Keratinocyte (primary cell): ENCODE measurements around the gene METAP1D. TPM values are rescaled to one million over a fixed set of nuclear protein-coding genes. Genes with fewer than 3 reads are reported as not detected.

Experiments
- DNase-seq: peaks from one replicate; pipeline ENCODE4 v3.0.0-alpha.2; 2011; ENCODE audit warnings: low read depth, missing footprints, low spot score
- FAIRE-seq: peaks from 2 replicates; lab custom pipeline; 2011; peaks lifted over from hg19 to GRCh38; lab: Jason Lieb, UNC
- H2AFZ ChIP-seq: 2 replicates; pipeline ENCODE4 v1.6.0; 2012; ENCODE audit warnings: low read length, control low read depth, inconsistent platforms; ENCODE audit not compliant: control insufficient read depth
- H3K27ac ChIP-seq: 2 replicates; pipeline ENCODE4 v1.5.1; 2011; ENCODE audit warnings: low read length; ENCODE audit not compliant: control insufficient read depth, insufficient read depth
- H3K27me3 ChIP-seq: 3 replicates; pipeline ENCODE4 v1.6.0; 2011; ENCODE audit warnings: low read length; ENCODE audit not compliant: control insufficient read depth, insufficient read depth; ENCODE audit errors: extremely low read depth
- H3K36me3 ChIP-seq, 2 experiments: 2 replicates in 1 of 2; 3 replicates in 1 of 2; pipeline ENCODE4 v1.5.1; 2011; ENCODE audit warnings: low read length in 2 of 2, mild to moderate bottlenecking in 1 of 2; ENCODE audit not compliant: control insufficient read depth in 2 of 2, insufficient read depth in 2 of 2; ENCODE audit errors: extremely low read depth in 1 of 2
- H3K4me1 ChIP-seq: 3 replicates; pipeline ENCODE4 v1.5.1; 2011; ENCODE audit warnings: low read length; ENCODE audit not compliant: control insufficient read depth, insufficient read depth; ENCODE audit errors: extremely low read depth
- H3K4me2 ChIP-seq: 3 replicates; pipeline ENCODE4 v1.6.0; 2011; ENCODE audit warnings: low read depth, low read length; ENCODE audit not compliant: control insufficient read depth, insufficient read depth; ENCODE audit errors: extremely low read depth
- H3K4me3 ChIP-seq, 3 experiments: fragments of 200-600 bp in 1 of 3; sonication (generic) in 1 of 3; 2 replicates in 2 of 3; 3 replicates in 1 of 3; pipeline ENCODE4 v1.5.1; 2011 to 2016; ENCODE audit warnings: low read length in 3 of 3, mild to moderate bottlenecking in 3 of 3, control low read depth in 2 of 3, inconsistent platforms in 1 of 3, low read depth in 1 of 3, mixed read lengths in 1 of 3, mixed run types in 1 of 3, moderate library complexity in 1 of 3; ENCODE audit not compliant: control insufficient read depth in 2 of 3, insufficient read depth in 2 of 3; ENCODE audit errors: extremely low read depth in 1 of 3
- H3K79me2 ChIP-seq: 2 replicates; pipeline ENCODE4 v1.6.0; 2012; ENCODE audit warnings: low read length; ENCODE audit not compliant: control insufficient read depth, insufficient read depth
- H3K9ac ChIP-seq: 3 replicates; pipeline ENCODE4 v1.6.0; 2011; ENCODE audit warnings: low read length; ENCODE audit not compliant: control insufficient read depth, insufficient read depth; ENCODE audit errors: extremely low read depth
- H3K9me1 ChIP-seq: 3 replicates; pipeline ENCODE4 v1.6.0; 2011; ENCODE audit warnings: low read length; ENCODE audit not compliant: control insufficient read depth, insufficient read depth; ENCODE audit errors: extremely low read depth
- H3K9me3 ChIP-seq: 2 replicates; pipeline ENCODE4 v1.5.1; 2012; ENCODE audit warnings: low read depth, low read length; ENCODE audit not compliant: control insufficient read depth
- H4K20me1 ChIP-seq: 3 replicates; pipeline ENCODE4 v1.6.0; 2011; ENCODE audit warnings: low read length; ENCODE audit not compliant: control insufficient read depth, insufficient read depth; ENCODE audit errors: extremely low read depth
- EZH2 ChIP-seq: IDR thresholded peaks from one replicate; pipeline ENCODE4 v1.6.1; 2012; ENCODE audit warnings: inconsistent platforms, mild to moderate bottlenecking, low read length, moderate library complexity
- dilution Hi-C: fragments of 300-500 bp; cut with MboI; formaldehyde crosslinking; loops from one replicate; pipeline ENCODE4 v1.7.0; 2020; ENCODE audit warnings: low sequenced_read_pairs; ENCODE audit not compliant: extremely low pct_ligation_motif_present
- polyA plus RNA-seq, 5 experiments: library from polyadenylated mRNA; depleted of rRNA in 3 of 5; stranded (reverse) in 3 of 5; stranded (forward) in 1 of 5; unstranded in 1 of 5; fragments of >200 nt; gene quantifications; 1 replicate in 1 of 5; 2 replicates in 3 of 5; 3 replicates in 1 of 5; pipeline versions ENCODE4 v1.2.1 to v1.2.3, GENCODE V29; 2011 to 2012; ENCODE audit warnings: missing spikeins in 2 of 5, low read depth in 1 of 5, low replicate concordance in 1 of 5
- TF ChIP-seq, protein P1 (sequence below), 3 experiments: IDR thresholded peaks in 1 of 3; conservative IDR thresholded peaks in 1 of 3; optimal IDR thresholded peaks in 1 of 3; 2 replicates in 2 of 3; 3 replicates in 1 of 3; pipeline versions ENCODE3 to v1.5.1; 2011; ENCODE audit warnings: low read length in 3 of 3, mild to moderate bottlenecking in 3 of 3, moderate library complexity in 2 of 3, control low read depth in 1 of 3, inconsistent platforms in 1 of 3; ENCODE audit not compliant: insufficient read depth in 2 of 3; ENCODE audit errors: extremely low read depth in 1 of 3

Gene METAP1D
- polyA plus RNA-seq, 1 donor (not counting 4 experiments of a cell fraction or from before 2014, with no cell fraction given): 5.1 TPM

GRCh38 chr2:172089005-172089504 is 89.3 kb downstream of the METAP1D start:
- no peak overlapping the region for H3K9ac ChIP-seq
- H3K27ac ChIP-seq: no peak overlapping the region
- dilution Hi-C loops: no loop called here
- no peak overlapping the region for H3K4me2 ChIP-seq
- no peaks in the 10 kb centered on the region for H3K36me3 ChIP-seq
- DNase-seq: no peak
- H3K9me3 ChIP-seq: no peaks in the 10 kb centered on the region
- H3K4me3 ChIP-seq: no peak overlapping the region
- no peaks in the 10 kb centered on the region for H3K79me2 ChIP-seq
- peaks cover 89% of the 10 kb centered on the region for H3K27me3 ChIP-seq
- peaks cover 25% of the 10 kb centered on the region for H3K4me1 ChIP-seq
- TF ChIP-seq, protein P1, sequence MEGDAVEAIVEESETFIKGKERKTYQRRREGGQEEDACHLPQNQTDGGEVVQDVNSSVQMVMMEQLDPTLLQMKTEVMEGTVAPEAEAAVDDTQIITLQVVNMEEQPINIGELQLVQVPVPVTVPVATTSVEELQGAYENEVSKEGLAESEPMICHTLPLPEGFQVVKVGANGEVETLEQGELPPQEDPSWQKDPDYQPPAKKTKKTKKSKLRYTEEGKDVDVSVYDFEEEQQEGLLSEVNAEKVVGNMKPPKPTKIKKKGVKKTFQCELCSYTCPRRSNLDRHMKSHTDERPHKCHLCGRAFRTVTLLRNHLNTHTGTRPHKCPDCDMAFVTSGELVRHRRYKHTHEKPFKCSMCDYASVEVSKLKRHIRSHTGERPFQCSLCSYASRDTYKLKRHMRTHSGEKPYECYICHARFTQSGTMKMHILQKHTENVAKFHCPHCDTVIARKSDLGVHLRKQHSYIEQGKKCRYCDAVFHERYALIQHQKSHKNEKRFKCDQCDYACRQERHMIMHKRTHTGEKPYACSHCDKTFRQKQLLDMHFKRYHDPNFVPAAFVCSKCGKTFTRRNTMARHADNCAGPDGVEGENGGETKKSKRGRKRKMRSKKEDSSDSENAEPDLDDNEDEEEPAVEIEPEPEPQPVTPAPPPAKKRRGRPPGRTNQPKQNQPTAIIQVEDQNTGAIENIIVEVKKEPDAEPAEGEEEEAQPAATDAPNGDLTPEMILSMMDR (optimal IDR thresholded peaks at IDR 0.05 in 1 of 3, IDR thresholded peaks at IDR 0.05 in 1 of 3, conservative IDR thresholded peaks at IDR 0.05 in 1 of 3; ENCODE audit: extremely low read depth in 1 of 3, insufficient read depth in 2 of 3, low read length in 3 of 3): no peak
- TF ChIP-seq EZH2: no peak
- no peak for FAIRE-seq
- no peaks in the 10 kb centered on the region for H3K9me1 ChIP-seq
- no peak overlapping the region for H2AFZ ChIP-seq
- H4K20me1 ChIP-seq: no peaks in the 10 kb centered on the region

DNA sequence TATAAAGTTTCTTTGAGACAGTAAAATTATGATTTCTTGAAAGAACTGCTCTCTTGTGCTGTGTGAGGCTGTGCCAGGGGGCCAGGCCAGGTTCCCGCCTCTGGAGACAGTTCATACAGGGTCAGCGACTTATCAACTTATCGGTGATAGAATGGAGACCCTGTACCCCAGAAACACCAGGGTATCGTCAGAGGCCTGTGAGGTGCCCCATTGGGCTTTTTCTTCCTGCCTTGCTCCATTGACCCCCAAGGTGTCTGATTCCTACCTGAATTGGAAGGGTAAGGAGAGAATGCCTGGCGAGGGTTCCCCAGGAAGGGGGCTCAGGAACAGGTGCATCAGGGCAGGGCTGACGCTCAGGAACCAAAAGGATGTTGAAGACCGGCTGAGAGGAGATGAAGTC is 89.9 kb downstream of the METAP1D start:
- Histone ChIP-seq H3K27ac (no peak overlapping the region), H3K9me3 (no peaks in the 10 kb centered on the region), H3K4me3 (no peak overlapping the region), H3K79me2 (no peaks in the 10 kb centered on the region), H3K4me2 (no peak overlapping the region), H3K9ac (no peak overlapping the region), H3K9me1 (no peaks in the 10 kb centered on the region), H3K27me3 (peaks cover 89% of the 10 kb centered on the region), H2AFZ (no peak overlapping the region), H3K36me3 (no peaks in the 10 kb centered on the region), H4K20me1 (no peaks in the 10 kb centered on the region), H3K4me1 (peaks cover 22% of the 10 kb centered on the region)
- TF ChIP-seq, protein P1 (optimal IDR thresholded peaks at IDR 0.05 in 1 of 3, IDR thresholded peaks at IDR 0.05 in 1 of 3, conservative IDR thresholded peaks at IDR 0.05 in 1 of 3; ENCODE audit: extremely low read depth in 1 of 3, insufficient read depth in 2 of 3, low read length in 3 of 3): no peak
- TF ChIP-seq EZH2: no peak
- FAIRE-seq (no peak), DNase-seq (no peak)
- dilution Hi-C loops: no loop called here
